K562 (cell line): ENCODE data around the gene PITPNC1.

Source experiments
- ARID2 ChIP-seq: fragments of 450-650 bp; IDR thresholded peaks from 2 replicates; pipeline ENCODE4 v1.6.1; 2017; ENCODE audit warnings: antibody characterized with exemption, mild to moderate bottlenecking
- TF ChIP-seq, protein P1 (sequence below): fragments of 250-450 bp; sonication (Bioruptor Pico); IDR thresholded peaks from 2 replicates; pipeline ENCODE4 v1.4.0; 2020; ENCODE audit warnings: mild to moderate bottlenecking, moderate library complexity, borderline replicate concordance
- TF ChIP-seq, protein P2 (sequence below): sonication (generic); formaldehyde crosslinking; IDR thresholded peaks from 2 replicates; pipeline ENCODE4 v1.8.0; 2022; ENCODE audit warnings: mild to moderate bottlenecking, missing genetic modification reagents, borderline replicate concordance

DNA sequence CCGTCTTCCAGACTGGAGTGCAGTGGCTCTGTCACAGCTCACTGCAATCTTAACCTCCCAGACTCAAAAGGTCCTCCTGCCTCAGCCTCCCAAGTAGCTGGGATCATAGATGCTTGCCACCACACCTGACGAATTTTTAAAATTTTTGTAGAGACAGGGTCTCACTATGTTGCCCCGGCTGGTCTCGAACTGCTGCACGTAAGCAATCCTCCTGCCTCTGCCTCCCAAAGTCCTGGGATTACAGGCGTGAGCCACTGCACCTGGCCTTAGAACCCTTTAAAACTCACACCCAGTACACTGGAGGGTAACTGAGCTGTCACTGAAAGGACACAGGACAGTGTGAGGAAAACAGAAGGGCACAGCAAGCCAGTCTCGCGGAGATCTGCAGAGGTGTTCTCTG lies 243.0 kb downstream of the PITPNC1 start:
- TF ChIP-seq ARID2: no peak
- TF ChIP-seq, protein P1, sequence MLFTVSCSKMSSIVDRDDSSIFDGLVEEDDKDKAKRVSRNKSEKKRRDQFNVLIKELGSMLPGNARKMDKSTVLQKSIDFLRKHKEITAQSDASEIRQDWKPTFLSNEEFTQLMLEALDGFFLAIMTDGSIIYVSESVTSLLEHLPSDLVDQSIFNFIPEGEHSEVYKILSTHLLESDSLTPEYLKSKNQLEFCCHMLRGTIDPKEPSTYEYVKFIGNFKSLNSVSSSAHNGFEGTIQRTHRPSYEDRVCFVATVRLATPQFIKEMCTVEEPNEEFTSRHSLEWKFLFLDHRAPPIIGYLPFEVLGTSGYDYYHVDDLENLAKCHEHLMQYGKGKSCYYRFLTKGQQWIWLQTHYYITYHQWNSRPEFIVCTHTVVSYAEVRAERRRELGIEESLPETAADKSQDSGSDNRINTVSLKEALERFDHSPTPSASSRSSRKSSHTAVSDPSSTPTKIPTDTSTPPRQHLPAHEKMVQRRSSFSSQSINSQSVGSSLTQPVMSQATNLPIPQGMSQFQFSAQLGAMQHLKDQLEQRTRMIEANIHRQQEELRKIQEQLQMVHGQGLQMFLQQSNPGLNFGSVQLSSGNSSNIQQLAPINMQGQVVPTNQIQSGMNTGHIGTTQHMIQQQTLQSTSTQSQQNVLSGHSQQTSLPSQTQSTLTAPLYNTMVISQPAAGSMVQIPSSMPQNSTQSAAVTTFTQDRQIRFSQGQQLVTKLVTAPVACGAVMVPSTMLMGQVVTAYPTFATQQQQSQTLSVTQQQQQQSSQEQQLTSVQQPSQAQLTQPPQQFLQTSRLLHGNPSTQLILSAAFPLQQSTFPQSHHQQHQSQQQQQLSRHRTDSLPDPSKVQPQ: no peak
- TF ChIP-seq, protein P2, sequence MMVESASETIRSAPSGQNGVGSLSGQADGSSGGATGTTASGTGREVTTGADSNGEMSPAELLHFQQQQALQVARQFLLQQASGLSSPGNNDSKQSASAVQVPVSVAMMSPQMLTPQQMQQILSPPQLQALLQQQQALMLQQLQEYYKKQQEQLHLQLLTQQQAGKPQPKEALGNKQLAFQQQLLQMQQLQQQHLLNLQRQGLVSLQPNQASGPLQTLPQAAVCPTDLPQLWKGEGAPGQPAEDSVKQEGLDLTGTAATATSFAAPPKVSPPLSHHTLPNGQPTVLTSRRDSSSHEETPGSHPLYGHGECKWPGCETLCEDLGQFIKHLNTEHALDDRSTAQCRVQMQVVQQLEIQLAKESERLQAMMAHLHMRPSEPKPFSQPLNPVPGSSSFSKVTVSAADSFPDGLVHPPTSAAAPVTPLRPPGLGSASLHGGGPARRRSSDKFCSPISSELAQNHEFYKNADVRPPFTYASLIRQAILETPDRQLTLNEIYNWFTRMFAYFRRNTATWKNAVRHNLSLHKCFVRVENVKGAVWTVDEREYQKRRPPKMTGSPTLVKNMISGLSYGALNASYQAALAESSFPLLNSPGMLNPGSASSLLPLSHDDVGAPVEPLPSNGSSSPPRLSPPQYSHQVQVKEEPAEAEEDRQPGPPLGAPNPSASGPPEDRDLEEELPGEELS: no peak
